HS-27A (cell line): Measurements from ENCODE around the gene ERC2.

Experiments
- DNase-seq: peaks from one replicate; pipeline ENCODE4 v3.0.0-alpha.2; 2012; ENCODE audit warnings: low read depth, missing footprints

The ERC2 gene

GRCh38 chr3:55645422-55645821, 822.8 kb downstream of the ERC2 start:
- no peak for DNase-seq

GRCh38 chr3:55643283-55643682, 825.0 kb downstream of the ERC2 start:
- no peak for DNase-seq

GRCh38 chr3:55641964-55642363, 826.3 kb downstream of the ERC2 start:
- no peak for DNase-seq

- DNase-seq = no peak
Observed at GRCh38 chr3:55639896-55640765, 828.1 kb downstream of the ERC2 start.

- DNase-seq = no peak
Observed at GRCh38 chr3:55639143-55639542, 829.1 kb downstream of the ERC2 start.

- no peak for DNase-seq
Observed at GRCh38 chr3:55637906-55638638, 830.2 kb downstream of the ERC2 start.

GRCh38 chr3:55636300-55637195, 831.7 kb downstream of the ERC2 start:
- no peak for DNase-seq

GRCh38 chr3:55634345-55634744, 833.9 kb downstream of the ERC2 start:
- no peak for DNase-seq

- no peak for DNase-seq
Observed at GRCh38 chr3:55633333-55633732, 834.9 kb downstream of the ERC2 start.

GRCh38 chr3:55631766-55632331, 836.4 kb downstream of the ERC2 start:
- no peak for DNase-seq

- no peak for DNase-seq
Observed at GRCh38 chr3:55630921-55631299, 837.4 kb downstream of the ERC2 start.

- no peak for DNase-seq
Observed at GRCh38 chr3:55630280-55630920, 837.9 kb downstream of the ERC2 start.

- DNase-seq = no peak
Observed at GRCh38 chr3:55629432-55629831, 838.8 kb downstream of the ERC2 start.

- no peak for DNase-seq
Observed at GRCh38 chr3:55626279-55626665, 842.0 kb downstream of the ERC2 start.

GRCh38 chr3:55624238-55624637, 844.0 kb downstream of the ERC2 start:
- DNase-seq = no peak

- no peak for DNase-seq
Observed at GRCh38 chr3:55623786-55624185, 844.5 kb downstream of the ERC2 start.

- DNase-seq = no peak
Observed at GRCh38 chr3:55622733-55623132, 845.5 kb downstream of the ERC2 start.

- DNase-seq = no peak
Observed at GRCh38 chr3:55622116-55622515, 846.2 kb downstream of the ERC2 start.

- no peak for DNase-seq
Observed at GRCh38 chr3:55621648-55622047, 846.6 kb downstream of the ERC2 start.

GRCh38 chr3:55621026-55621422, 847.2 kb downstream of the ERC2 start:
- DNase-seq = no peak

- no peak for DNase-seq
Observed at GRCh38 chr3:55620351-55621025, 847.8 kb downstream of the ERC2 start.
